GM18517 (cell line): Measurements from ENCODE around the gene ACACA.
"Not testable (repeated sequence)": the region's sequence is repeated elsewhere in the genome, so short reads cannot be mapped to it uniquely, and the experiment has no call there.

Source experiments
- ATAC-seq: cut with Tn5 transposase; IDR thresholded peaks from one replicate; pipeline ENCODE4 v1.9.1; 2021; ENCODE audit warnings: mild to moderate bottlenecking, moderate library complexity; ENCODE audit not compliant: unreplicated experiment

ACACA gene

GRCh38 chr17:37356796-37357569 is 49.7 kb downstream of the ACACA start:
- not testable (repeated sequence) for ATAC-seq

GRCh38 chr17:37346863-37347402 is 59.7 kb downstream of the ACACA start:
- not testable (repeated sequence) for ATAC-seq

GRCh38 chr17:37344519-37344918 is 62.1 kb downstream of the ACACA start:
- ATAC-seq: no peak

GRCh38 chr17:37342589-37342988 is 64.0 kb downstream of the ACACA start:
- no peak for ATAC-seq

- ATAC-seq: no peak
Measured at GRCh38 chr17:37340804-37341203, 65.8 kb downstream of the ACACA start.

GRCh38 chr17:37339321-37339720 is 67.3 kb downstream of the ACACA start:
- no peak for ATAC-seq

GRCh38 chr17:37338847-37339246 is 67.8 kb downstream of the ACACA start:
- no peak for ATAC-seq

- no peak for ATAC-seq
Measured at GRCh38 chr17:37327341-37328090, 79.1 kb downstream of the ACACA start.

- no peak for ATAC-seq
Measured at GRCh38 chr17:37322826-37323561, 83.6 kb downstream of the ACACA start.

GRCh38 chr17:37322106-37322505 is 84.5 kb downstream of the ACACA start:
- ATAC-seq: no peak

GRCh38 chr17:37318931-37319594 is 87.6 kb downstream of the ACACA start:
- no peak for ATAC-seq

GRCh38 chr17:37317867-37318266 is 88.8 kb downstream of the ACACA start:
- no peak for ATAC-seq

- ATAC-seq: no peak
Measured at GRCh38 chr17:37315601-37316000, 91.0 kb downstream of the ACACA start.

GRCh38 chr17:37312137-37312923 is 94.3 kb downstream of the ACACA start:
- ATAC-seq: no peak

GRCh38 chr17:37310940-37311339 is 95.7 kb downstream of the ACACA start:
- ATAC-seq: no peak

GRCh38 chr17:37309051-37309450 is 97.6 kb downstream of the ACACA start:
- no peak for ATAC-seq

GRCh38 chr17:37305406-37305905 is 101.2 kb downstream of the ACACA start:
- ATAC-seq: no peak

- no peak for ATAC-seq
Measured at GRCh38 chr17:37301288-37301687, 105.3 kb downstream of the ACACA start.

GRCh38 chr17:37300683-37301082 is 106.0 kb downstream of the ACACA start:
- no peak for ATAC-seq
